NAMALWA (cell line): ENCODE measurements around the gene RPL5.
A peak's percentile ranks its signal among the peaks of the same experiment; 100 is the strongest.

Source experiments
- DNase-seq: peaks from one replicate; pipeline ENCODE4 v3.0.0-alpha.2; 2015; ENCODE audit warnings: low spot score

RPL5 gene

DNA sequence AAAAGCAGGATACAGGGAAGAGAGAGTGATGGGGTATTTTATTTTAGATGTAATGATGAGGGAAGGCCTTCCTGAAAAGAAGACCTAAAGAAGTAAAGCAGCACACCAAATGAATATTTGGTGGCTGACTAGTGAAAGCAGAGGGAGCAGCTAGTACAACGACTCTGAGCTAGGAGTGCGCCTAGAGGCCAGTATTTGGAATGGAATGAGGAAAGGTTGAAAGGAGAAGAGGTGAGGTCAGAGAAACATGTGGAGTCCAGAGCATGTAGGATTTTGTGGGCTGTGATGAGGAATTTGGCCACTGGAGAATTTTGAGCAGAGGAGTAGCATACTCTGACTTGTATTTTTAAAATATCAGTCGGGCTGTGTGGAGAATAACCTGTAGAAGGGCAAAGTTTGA, 11.8 kb upstream of the RPL5 start:
- DNase-seq: no peak

DNA sequence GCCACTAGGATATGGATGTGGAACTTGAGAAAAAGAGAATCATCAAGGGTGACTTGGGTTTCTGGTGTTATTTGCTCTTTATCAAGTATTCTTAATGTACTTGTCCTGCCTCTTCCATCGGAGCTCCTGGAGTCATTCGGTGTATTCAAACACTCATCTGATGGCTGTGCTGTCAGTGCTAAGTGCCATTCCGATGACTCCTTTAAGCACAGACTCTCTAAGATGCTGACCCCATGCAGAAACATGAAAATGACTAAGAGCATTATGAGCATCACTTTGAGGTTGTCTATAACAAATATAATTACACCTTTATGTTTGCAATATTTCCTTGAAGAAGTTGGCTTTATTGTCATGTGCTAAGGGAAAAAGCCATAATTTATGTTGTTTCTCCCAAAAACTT, 11.3 kb upstream of the RPL5 start:
- no peak for DNase-seq

DNA sequence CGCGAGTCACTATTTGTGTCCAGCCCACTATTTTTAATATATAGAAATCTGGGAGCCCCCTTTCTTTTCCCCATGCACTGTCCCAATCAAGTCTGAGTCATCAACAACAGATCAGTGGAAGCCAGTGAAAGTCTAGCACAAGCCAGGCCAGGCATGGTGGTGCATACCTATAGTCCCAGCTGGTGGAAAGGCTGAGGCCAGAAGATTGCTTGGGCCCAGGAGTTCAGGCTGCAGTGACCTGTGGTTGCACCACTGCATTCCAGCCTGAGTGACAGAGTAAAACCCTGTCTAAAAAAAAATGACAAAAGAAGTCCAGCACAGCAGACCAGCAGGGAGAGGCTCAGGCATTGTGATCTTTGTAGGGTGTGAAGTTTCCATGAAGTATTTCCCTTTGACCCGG, 9.0 kb upstream of the RPL5 start:
- DNase-seq: no peak

DNA sequence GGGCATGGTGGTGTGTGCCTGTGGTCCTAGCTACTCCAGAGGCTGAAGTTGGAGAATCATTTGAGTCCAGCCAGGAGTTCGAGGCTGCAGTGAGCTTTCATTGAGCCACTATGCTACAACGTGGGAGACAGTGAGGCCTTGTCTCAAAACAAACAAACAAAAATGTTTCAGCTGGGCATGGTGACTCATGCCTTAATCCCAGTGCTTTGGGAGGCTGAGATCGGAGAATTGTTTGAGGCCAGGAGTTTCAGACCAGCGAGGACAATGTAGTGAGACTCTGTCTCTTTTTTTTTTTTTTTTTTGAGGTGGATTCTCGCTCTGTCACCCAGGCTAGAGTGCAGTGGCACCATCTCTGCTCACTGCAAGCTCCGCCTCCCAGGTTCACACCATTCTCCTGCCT, 5.0 kb upstream of the RPL5 start:
- no peak for DNase-seq

DNA sequence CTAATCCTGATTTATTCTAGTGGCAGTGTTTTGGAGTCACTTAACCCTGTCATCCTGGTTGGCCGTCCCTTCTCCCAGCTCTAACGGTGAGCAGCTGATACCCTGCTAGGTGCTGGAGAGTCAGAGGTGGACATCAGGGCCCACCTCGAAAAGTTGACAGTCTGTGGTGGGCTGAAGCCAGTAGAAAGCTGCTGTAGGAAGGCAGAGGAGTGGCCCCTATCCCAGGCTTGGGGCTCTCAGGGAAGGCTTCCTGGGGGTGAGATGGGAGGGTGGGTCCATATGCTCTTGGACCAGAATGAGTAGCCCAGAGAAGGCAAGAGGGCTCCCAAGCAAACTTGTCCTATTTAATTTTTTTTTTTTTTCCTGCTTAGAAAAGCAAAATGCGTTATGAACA, 475 bp upstream of the RPL5 start:
- no peak for DNase-seq

DNA sequence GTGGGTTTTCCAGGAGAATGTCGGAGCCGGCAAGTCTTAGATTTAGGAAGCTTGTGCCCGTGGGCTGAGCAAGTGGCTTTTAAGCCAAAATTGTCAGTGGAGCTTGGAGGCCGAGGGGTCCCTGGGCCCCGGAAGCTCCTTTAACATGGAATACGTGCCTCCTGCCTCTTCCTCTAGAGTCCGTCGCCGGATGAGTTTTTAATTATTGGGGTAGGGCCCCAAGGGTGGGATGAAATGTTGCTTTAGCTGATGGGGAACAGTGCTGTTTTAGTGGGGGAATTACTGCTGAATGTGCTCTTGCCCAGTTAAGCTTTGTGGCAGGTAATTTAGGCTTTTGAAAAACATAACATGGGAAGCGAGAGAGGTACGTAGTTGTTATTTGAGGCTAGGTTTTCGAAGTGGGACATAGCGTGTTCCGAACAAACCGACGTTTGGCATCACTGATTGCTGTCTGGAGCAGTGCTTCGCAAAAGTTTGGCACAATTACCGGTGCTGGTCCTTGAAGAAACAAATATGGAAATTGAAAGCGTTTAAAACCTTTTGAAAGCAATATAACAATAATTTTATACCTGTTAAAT, 786 bp downstream of the RPL5 start:
- DNase-seq: no peak

DNA sequence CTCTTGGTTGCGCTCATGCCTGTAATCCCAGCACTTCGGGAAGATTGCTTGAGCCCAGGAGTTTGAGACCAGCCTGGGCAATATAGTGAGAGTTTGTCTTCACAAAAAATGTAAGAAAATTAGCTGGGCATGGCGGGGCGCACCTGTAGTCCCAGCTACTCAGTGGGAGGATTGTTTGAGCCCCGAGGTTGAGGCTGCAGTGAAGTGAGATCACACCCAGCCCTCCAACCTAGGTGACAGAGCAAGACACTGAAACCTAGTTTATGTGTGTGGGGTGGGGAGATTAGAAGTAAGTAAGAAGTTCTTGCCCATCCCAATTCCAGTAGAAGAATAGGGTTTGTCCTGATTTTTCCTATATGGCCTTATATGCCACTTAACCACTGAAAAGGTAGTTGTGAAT, 2.0 kb downstream of the RPL5 start:
- no peak for DNase-seq

DNA sequence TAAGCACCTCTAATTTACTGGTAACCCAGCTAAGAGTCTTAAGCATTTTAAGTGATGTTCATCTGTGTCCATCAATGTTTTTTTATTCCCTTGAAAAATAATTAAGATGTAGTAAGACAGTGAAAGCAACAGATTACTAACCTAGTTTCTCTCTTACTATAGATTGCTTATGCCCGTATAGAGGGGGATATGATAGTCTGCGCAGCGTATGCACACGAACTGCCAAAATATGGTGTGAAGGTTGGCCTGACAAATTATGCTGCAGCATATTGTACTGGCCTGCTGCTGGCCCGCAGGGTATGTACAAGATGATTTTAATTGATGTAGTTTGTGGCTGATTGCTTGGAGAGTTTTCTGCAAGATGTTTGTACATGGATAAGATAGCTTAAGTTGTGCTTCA, 2.8 kb downstream of the RPL5 start:
- no peak for DNase-seq

DNA sequence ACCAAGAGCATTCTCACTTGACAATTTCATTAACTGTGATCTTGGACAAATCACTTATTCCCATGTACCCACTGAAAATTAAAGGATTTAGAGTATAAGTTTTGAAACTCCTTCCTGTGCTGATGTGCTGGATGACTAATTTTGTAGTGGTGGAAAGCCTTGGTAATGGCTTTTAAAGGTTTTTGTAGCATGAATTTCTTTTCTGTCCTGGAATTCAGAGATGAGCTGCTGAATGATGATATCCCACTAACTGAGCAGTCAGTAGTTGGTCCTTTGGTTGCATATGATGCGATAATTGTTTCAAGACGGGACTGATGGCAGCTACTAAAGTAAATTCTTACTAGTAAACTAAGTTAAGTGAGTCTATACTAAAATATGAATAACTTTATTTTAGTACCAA, 5.2 kb downstream of the RPL5 start:
- DNase-seq: no peak

DNA sequence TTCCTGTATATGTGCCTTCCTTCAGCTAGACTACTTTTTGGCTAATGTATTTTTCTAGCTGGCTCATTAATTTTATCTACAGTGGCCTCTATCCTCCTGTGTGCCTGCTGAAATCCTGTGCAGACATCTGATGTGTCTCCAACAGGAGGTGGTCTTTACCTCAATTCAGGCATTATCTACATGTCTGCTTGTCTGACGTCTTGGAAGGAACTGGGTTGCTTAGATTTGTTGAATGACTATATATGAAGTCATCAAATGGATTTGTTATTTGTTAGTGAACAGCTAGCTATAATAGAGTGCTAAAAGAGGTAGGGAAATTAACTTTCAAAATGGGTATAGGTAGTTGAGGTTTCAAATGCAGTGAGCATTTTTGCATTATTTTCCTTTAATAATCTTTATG, 6.7 kb downstream of the RPL5 start:
- DNase-seq: peak; percentile 24

DNA sequence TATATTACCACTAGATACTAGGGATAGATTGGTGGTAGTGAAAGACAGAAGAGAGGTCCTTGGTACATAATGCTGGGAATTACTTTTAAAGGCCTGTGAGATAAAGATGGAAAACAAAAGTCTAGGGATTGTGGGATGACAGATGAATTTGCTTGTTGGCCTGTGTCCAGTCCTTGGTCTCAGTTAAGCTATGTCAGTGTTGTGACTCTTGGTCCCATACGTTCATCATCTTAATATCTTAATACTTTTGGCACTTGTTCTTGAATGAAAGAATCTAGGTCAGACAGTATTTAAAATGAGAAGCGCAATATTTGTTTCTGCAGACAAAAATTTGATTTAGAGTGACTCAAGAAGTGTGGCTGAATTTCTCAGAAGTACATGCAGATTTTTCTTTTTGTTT, 7.6 kb downstream of the RPL5 start:
- peak; percentile 11 for DNase-seq

DNA sequence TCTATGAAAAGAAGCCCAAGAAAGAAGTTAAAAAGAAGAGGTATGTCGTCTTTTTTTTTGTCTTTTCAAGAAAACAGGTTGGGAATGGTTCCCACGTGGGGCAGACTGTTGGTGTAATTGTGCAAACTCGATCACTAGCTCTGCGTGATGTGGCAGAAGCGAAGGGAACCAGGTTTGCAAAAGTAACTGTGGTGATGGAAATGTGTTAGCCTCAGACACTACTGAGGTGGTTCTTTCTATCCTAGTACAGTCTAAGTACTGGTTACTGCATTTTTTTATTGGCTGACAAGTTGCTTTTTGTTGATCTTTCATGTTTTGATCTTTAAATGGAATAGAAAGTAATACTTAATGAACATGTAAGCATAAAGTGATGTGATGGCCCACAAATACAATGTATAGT, 8.8 kb downstream of the RPL5 start:
- no peak for DNase-seq

DNA sequence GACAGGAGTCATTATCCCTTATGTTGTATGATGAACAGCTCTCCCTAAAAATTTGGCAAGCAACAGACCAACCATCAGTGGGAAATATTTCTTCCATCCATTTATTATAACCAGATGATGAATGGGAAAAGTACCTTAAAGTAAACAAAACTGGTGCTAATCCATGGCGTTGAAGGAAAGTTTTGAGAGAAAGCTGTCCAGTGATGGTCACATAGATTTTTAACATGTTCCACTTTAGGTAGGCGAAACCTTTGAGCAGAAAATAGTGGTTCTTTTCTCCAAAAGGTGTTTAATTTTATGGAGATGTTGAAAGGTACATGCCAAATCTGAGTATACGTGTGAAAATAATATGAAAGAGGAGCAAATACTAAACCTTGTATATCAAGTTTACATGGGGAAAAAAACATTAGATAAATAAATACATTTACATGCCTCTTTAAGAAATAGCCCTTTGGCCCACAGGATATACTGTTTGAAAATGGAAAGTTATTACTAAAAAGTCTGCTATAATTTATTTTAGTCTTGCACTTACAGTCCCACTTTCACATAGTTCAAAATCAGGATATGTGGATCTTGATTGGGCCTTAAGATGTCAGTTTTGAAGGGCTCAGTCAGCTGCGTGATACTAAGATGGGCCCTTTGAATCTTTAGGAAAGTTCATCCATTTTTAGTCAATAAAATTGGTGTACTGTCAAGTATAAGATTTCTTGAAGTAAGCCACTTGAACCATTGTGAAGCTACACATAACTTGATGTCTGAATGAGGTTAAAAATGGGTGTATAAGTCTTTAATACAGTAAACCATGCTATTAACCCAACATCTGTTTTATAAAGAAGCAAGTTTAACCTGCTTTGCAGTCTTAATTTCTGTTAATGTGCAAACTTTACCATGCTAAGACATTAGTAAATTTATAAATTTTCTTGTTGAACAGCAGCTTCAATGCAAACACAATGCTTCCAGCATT, 10.5 kb downstream of the RPL5 start:
- DNase-seq: peak; percentile 16

DNA sequence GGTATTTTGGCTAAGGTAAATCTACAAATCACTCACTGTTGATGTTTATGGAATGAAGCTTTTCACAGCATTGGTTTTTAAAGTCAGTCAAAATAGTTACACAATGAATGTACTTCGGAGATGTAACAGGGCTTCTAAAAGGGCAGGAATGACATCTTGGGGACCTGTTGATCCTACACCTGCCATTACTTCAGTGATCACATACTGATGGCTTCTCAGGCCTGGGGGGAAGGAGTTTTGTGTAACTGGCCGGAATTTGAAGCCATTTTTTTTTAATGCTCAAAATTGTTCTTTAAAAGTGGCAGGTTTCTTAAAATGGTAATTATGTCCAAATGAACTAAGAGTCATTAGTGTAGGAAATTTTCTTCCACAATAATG, 11.2 kb downstream of the RPL5 start:
- peak; percentile 14 for DNase-seq

DNA sequence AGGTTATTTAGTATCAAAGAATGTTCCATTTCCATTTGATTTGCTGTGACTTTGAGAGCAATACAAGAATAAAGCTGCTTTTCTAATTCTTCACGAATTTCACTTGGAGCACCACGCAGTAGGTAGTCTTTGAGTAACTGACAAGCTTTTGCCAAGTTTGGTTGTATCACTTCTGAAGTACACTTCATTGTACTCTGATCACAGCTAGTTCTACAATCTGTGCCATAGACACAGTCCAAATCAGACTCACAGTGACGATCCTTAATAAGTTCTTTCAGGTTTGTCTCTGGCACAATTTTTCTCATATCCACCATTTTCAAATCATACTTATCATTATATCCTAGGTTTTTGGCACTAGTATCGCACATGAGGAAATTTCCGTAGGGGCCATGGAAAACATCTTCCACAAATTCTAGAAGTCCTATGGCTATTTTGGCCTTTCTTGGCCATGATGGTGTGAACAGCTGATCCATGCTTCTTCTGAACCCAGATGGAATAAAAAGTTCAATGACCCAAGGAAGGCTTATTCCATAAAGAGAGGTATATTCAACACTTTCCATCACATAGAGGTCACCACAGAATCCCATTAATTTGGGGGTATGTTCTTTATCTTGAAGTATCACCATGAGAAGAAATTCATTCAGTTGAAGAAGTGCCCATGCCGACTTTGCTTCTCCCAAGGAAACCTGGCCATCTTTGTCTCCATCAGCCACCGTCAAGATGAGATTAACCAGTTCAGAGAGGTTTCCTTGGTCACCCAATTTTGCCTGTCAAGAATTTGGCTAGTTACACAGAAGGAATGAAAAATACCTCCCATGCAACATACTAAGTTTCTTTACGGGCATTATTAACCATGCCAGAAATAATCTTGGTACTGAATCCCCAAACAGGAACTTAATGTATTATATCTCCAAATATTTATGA, 11.9 kb downstream of the RPL5 start:
- peak; percentile 20 for DNase-seq

DNA sequence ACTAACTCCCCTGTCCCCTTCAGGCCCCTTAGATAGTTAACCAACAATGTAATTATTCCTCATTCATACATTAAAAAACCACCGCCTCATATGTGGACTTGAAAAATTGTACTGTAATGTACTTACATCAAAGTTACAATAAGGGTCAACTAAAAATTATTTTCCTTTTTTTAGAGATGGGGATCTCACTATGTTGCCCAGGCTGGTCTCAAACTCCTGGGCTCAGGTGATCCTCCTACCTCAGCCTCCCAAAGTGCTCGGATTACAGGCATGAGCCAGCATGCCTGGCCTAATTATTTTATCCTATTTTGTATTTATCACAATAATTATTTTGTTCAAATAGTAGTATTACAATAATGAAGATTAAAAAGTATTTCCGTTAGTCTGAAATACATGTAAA, 12.6 kb downstream of the RPL5 start:
- no peak for DNase-seq

DNA sequence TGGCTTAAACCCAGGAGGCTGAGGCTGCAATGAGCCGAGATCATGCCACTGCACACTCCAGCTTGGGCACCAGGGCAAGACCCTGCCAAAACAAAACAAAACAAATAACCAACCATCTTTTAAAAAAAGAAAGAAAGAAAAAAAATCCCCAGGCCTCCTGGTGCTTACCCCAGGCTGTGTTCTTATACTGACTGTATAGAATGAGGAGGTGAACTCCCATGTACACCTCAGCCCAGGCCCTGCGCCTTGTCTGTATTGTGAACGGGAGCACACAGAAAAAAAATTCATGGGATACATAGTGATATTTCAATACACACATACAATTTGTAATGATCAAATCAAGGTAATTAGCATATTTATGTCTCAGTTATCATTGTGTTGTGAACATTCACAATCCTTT, 14.1 kb downstream of the RPL5 start:
- DNase-seq: no peak

DNA sequence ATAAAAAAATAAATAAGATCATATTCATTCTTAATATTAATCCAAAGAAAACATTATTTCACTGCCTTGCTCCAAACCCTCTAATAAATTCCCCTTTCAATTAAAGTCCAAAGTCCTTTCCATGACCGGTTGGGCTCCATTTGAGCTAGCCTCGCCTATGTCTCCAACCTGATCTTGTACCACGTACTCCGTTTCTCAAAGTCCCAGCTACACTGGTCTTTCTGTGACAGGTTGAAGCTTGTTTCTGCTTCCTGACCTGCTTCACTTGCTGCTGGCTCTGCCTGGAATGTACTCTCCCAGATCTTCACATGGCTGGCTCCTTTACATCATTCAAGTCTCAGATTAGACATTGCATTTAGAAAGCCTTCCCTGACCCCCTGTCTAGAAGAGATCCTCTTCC, 16.4 kb downstream of the RPL5 start:
- DNase-seq: no peak

DNA sequence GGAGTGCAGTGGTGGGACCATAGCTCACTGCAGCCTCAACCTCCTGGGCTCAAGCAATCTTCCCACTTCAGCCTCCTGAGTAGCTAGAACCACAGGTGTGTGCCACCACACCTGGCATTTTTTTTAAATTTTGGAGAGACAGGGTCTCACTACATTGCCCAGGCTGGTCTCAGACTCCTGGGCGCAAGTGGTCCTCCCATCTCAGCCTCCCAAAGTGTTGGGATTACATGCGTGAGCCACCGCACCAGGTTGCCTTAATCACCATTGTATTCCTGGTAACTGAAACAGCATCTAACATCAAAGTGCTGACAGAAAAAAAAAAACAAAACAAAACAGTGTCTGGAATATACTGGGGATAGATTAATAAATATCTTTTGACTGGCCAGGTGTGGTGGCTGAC, 18.2 kb downstream of the RPL5 start:
- no peak for DNase-seq

DNA sequence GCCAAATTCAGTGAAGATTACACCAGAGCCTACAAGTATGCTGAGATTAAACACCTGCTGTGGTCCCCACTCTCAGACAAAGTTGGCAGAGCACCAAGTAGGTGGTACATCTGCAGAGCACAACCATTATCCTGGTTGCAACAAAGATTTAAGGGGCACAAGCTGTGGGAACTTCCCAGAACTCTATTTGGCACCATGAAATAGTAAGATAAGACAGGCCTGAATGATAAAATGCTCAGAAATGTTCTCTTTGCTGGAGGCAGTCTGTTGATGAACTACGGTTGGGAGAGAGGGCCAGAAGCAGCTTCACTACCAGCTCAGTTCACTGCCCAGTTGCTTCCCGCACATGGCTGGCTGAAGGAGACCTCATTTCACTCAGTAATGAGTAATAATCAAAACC, 19.9 kb downstream of the RPL5 start:
- peak; percentile 33 for DNase-seq

DNA sequence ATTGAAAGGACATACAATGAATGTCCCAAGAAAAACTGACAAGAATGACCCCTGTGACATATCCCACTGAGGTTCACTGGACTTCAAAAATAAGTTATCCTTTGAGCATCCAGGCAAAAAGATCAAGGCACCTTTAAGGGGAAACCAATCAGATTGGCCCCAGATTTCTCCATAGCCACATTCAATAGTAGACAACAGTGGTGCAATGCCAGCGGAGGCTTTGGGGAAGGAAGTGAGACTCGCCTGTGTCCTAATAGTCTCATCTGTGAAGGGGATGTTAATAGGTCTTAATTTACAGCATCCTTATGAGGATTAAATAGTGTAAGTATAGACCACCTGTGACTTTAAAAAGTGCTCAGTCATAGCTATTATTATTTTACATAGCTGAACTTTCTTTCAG, 21.5 kb downstream of the RPL5 start:
- DNase-seq: no peak

DNA sequence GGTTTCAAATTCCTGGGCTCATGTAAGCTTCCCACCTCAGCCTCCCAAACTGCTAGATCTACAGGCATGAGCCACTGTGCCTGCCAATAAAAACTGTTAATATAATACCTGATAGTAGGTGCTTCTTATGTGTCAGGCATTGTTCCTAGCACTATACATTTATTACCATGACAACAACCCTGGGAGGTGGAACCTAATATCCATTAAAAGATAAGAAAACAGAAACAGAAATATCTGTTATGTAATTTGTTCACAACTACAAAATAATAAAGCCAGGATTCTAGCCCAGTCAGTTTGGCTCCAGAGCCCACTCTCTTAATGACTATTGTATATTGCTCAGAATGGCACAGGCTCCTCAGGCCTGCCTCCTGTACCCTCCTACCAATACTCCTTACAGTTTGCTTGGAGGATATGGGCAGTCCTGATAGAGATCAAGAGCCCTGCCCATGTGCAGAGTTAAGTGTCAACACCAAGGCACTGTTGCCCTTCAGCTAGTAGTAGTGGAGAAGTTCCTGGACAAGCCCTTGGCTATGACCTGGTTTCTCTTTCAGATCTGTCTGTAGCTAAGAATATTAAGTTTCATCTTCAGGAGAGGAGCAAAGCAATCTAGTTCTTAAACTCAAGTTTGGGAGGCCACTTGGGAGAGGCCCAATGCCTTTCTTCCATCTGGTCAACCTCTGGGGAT, 22.4 kb downstream of the RPL5 start:
- DNase-seq: no peak
